OCI-LY3 (cell line): ENCODE measurements around the gene LGI2.
A peak's percentile ranks its signal among the peaks of the same experiment; 100 is the strongest.

Experiments
- H2AFZ ChIP-seq: fragments of 200-600, 300-600 bp; shearing (Covaris generic); 2 replicates; pipeline ENCODE4 v1.6.0; 2014; ENCODE audit warnings: antibody characterized with exemption, low read depth, low read length
- H3K27ac ChIP-seq: fragments of 200-600, 300-600 bp; sonication (generic); 2 replicates; pipeline ENCODE4 v1.5.1; 2014; ENCODE audit warnings: mild to moderate bottlenecking, low read length, moderate library complexity, mixed read lengths
- H3K27me3 ChIP-seq: fragments of 200-600, 300-600 bp; sonication (generic); 2 replicates; pipeline ENCODE4 v1.6.1; 2014; ENCODE audit warnings: low read depth, low read length, mixed read lengths
- H3K36me3 ChIP-seq: fragments of 200-600, 300-600 bp; sonication (generic); replicated peaks from 2 replicates; pipeline ENCODE3; 2014; ENCODE audit warnings: low read depth, low read length, mixed read lengths
- H3K4me1 ChIP-seq: fragments of 300-600, 200-600 bp; sonication (generic); 2 replicates; pipeline ENCODE4 v1.6.1; 2014; ENCODE audit warnings: low read length, mixed read lengths
- H3K4me2 ChIP-seq: fragments of 200-600, 300-600 bp; sonication (generic); 2 replicates; pipeline ENCODE4 v1.6.1; 2014; ENCODE audit warnings: low read length, mixed read lengths
- H3K4me3 ChIP-seq: fragments of 300-600, 200-600 bp; sonication (generic); 2 replicates; pipeline ENCODE4 v1.5.1; 2014; ENCODE audit warnings: antibody characterized with exemption, mild to moderate bottlenecking, low read length, moderate library complexity
- H3K79me2 ChIP-seq: fragments of 300-600, 200-600 bp; shearing (Covaris generic); 2 replicates; pipeline ENCODE4 v1.6.1; 2014; ENCODE audit warnings: mild to moderate bottlenecking, low read length, mixed read lengths
- H3K9ac ChIP-seq: fragments of 300-600, 200-600 bp; shearing (Covaris generic); 2 replicates; pipeline ENCODE4 v1.6.0; 2014; ENCODE audit warnings: mild to moderate bottlenecking, low read length, moderate library complexity
- H3K9me3 ChIP-seq: fragments of 200-600, 300-600 bp; shearing (Covaris generic); 2 replicates; pipeline ENCODE4 v1.6.1; 2014; ENCODE audit warnings: low read length, mixed read lengths; ENCODE audit not compliant: insufficient read depth
- H4K20me1 ChIP-seq: fragments of 200-600, 300-600 bp; sonication (generic); 2 replicates; pipeline ENCODE4 v1.6.1; 2016; ENCODE audit warnings: low read length, mixed read lengths; ENCODE audit not compliant: insufficient read depth
- EZH2phosphoT487 ChIP-seq: fragments of 200-600 bp; shearing (Covaris generic); IDR thresholded peaks from 2 replicates; pipeline ENCODE4 v1.6.1; 2018; ENCODE audit warnings: antibody characterized with exemption, mixed run types, low read depth
- TF ChIP-seq, protein P1 (sequence below): fragments of 200-600, 300-600 bp; sonication (generic); IDR thresholded peaks from 2 replicates; pipeline ENCODE4 v1.5.1; 2014; ENCODE audit warnings: antibody characterized with exemption, low read length, low read depth

LGI2 gene

GRCh38 chr4:24980064-24980690 lies 50.6 kb downstream of the LGI2 start:
- H2AFZ ChIP-seq, result 0 out of 2 replicates have a peak overlapping the region, but pooled peaks have one; percentile 33

GRCh38 chr4:24979554-24979953 lies 51.2 kb downstream of the LGI2 start:
- TF ChIP-seq, protein P1, sequence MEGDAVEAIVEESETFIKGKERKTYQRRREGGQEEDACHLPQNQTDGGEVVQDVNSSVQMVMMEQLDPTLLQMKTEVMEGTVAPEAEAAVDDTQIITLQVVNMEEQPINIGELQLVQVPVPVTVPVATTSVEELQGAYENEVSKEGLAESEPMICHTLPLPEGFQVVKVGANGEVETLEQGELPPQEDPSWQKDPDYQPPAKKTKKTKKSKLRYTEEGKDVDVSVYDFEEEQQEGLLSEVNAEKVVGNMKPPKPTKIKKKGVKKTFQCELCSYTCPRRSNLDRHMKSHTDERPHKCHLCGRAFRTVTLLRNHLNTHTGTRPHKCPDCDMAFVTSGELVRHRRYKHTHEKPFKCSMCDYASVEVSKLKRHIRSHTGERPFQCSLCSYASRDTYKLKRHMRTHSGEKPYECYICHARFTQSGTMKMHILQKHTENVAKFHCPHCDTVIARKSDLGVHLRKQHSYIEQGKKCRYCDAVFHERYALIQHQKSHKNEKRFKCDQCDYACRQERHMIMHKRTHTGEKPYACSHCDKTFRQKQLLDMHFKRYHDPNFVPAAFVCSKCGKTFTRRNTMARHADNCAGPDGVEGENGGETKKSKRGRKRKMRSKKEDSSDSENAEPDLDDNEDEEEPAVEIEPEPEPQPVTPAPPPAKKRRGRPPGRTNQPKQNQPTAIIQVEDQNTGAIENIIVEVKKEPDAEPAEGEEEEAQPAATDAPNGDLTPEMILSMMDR, result no peak
- no peak for TF ChIP-seq EZH2phosphoT487
- no peak overlapping the region for H3K4me3 ChIP-seq
- H3K27ac ChIP-seq, result no peak overlapping the region
- no peaks in the 10 kb centered on the region for H3K4me1 ChIP-seq
- no peak overlapping the region for H2AFZ ChIP-seq
- no peaks in the 10 kb centered on the region for H3K79me2 ChIP-seq
- no peaks in the 10 kb centered on the region for H3K36me3 ChIP-seq
- H3K4me2 ChIP-seq, result no peak overlapping the region
- no peak overlapping the region for H3K9ac ChIP-seq
- no peaks in the 10 kb centered on the region for H4K20me1 ChIP-seq
- peaks cover 16% of the 10 kb centered on the region for H3K27me3 ChIP-seq
- no peaks in the 10 kb centered on the region for H3K9me3 ChIP-seq

More at GRCh38 chr4:24980064-24980690, 50.6 kb downstream of the LGI2 start:
- no peaks in the 10 kb centered on the region for H3K79me2 ChIP-seq
- H3K4me1 ChIP-seq, result no peaks in the 10 kb centered on the region
- H3K9ac ChIP-seq, result no peak overlapping the region
- peaks cover 11% of the 10 kb centered on the region for H3K27me3 ChIP-seq
- no peaks in the 10 kb centered on the region for H3K36me3 ChIP-seq
- H3K4me3 ChIP-seq, result no peak overlapping the region
- no peaks in the 10 kb centered on the region for H3K9me3 ChIP-seq
- TF ChIP-seq, protein P1, result peak; percentile 94
- TF ChIP-seq EZH2phosphoT487, result no peak
- H3K27ac ChIP-seq, result no peak overlapping the region
- H3K4me2 ChIP-seq, result peak overlapping the region; percentile 49; the same call in 1 of the 2 replicates
- no peaks in the 10 kb centered on the region for H4K20me1 ChIP-seq

- H3K4me2 ChIP-seq, result no peak overlapping the region
- H3K79me2 ChIP-seq, result no peaks in the 10 kb centered on the region
- H3K27ac ChIP-seq, result no peak overlapping the region
- H3K9ac ChIP-seq, result no peak overlapping the region
- no peak overlapping the region for H2AFZ ChIP-seq
- H3K4me1 ChIP-seq, result no peaks in the 10 kb centered on the region
- TF ChIP-seq, protein P1, result no peak
- TF ChIP-seq EZH2phosphoT487, result no peak
- peaks cover 17% of the 10 kb centered on the region for H3K27me3 ChIP-seq
- no peaks in the 10 kb centered on the region for H3K9me3 ChIP-seq
- no peaks in the 10 kb centered on the region for H3K36me3 ChIP-seq
- no peaks in the 10 kb centered on the region for H4K20me1 ChIP-seq
- no peak overlapping the region for H3K4me3 ChIP-seq
Measured at GRCh38 chr4:24978291-24979075, 52.3 kb downstream of the LGI2 start.

- Histone ChIP-seq H3K4me3 (no peak overlapping the region), H3K36me3 (no peaks in the 10 kb centered on the region), H3K4me2 (no peak overlapping the region), H3K27me3 (peaks cover 17% of the 10 kb centered on the region), H3K9ac (no peak overlapping the region), H3K27ac (no peak overlapping the region), H3K79me2 (no peaks in the 10 kb centered on the region), H3K4me1 (no peaks in the 10 kb centered on the region), H4K20me1 (no peaks in the 10 kb centered on the region), H3K9me3 (no peaks in the 10 kb centered on the region), H2AFZ (no peak overlapping the region)
- TF ChIP-seq EZH2phosphoT487, result no peak
- TF ChIP-seq, protein P1, result no peak
Measured at GRCh38 chr4:24975510-24975909, 55.2 kb downstream of the LGI2 start.
